Fibroblast of skin of right biceps (primary cell): ENCODE measurements around the gene ENPEP.
"Not testable (repeated sequence)": the region's sequence is repeated elsewhere in the genome, so short reads cannot be mapped to it uniquely, and the experiment has no call there.

Source experiments
- DNase-seq: peaks from one replicate; pipeline ENCODE4 v3.0.0-alpha.2; 2013

The ENPEP gene

DNA sequence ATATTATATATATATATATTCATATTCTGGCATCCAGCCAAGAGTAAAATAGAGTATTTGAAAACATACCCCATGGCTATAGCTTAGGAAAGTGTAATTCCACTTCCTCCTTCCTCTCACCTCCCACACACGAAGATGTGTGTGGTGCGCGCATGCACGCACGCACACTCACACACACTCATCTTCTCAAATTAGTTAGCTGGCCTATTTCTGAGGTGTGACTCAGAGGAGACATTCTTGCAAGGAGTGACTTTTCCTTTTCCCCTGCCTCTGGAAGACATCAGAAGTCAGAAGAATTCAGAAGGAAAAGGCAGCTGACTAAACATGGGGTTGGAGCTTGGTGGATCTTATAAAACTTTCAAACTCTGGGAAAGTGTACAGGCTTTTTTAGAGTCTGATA is 8.8 kb downstream of the ENPEP start:
- DNase-seq, result peak; percentile 97

DNA sequence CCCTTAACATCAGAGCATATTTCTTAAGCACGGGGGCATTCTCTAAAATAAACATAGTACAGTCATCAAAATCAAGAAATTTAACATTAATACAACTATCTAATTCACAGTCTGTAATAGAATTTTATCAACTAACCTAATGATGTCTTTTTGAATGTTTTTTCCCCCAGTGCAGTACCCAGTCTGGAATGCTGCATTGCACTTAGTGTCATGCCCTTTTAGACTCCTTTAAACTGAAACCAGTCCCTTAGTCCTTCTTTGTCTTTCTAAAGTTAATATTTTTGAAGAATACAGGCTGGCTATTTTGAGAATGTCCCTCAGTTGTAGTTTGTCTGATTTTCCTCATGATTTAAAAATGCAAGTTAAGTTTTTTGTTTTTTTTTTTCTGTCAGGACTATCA is 9.5 kb downstream of the ENPEP start:
- no peak for DNase-seq

DNA sequence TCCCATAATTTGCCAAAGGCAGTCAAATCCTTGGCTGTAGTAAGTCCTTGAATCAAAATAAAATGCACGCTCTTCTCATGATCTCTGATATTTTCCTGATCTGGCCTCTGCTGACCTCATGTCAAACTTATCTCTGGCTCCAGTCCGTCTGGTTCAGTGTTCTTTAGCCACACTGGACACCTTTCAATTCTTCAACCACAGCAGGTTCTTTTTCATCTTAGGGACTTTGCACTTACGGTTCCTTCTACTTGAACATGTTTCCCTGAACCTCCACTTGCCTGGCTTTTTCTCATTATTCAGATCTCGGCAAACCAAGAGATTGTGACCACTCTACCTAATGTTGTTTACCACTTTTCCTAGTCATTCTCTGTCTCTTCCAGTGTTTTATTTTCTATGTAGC is 10.3 kb downstream of the ENPEP start:
- DNase-seq, result no peak

DNA sequence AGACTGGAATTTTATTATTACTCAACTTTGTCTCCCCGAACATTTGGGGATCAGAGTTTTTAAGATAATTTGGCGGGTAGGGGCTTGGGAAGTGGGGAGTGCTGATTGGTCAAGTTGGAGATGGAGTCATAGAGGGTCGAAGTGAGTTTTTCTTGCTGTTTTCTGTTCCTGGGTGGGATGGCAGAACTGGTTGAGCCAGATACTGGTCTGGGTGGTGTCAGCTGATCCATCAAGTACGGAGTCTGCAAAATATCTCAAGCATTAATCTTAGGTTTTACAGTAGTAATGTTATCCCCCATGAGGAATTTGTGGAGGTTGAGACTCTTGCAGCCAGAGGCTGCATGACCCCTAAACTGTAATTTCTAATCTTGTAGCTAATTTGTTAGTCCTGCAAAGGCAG is 10.9 kb downstream of the ENPEP start:
- not testable (repeated sequence) for DNase-seq

DNA sequence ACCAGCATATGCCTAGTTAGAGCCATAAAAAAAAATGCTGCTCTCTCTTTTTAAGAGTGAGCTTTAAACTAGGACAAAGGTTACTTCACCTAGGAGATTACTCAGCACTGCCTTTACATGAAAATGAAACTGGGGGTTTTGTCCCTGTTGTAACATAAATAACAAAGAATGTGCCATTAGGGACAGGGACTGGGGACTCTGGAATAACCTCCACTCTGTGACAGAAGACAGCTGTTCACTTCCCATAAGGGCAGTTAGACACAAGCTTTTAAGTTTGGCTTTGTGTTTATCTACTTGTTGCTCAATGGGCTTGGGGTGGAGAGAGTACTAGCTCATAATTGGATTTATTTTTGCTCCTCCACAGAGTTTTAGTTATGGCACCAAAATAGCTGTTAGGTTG is 11.9 kb downstream of the ENPEP start:
- DNase-seq, result no peak

DNA sequence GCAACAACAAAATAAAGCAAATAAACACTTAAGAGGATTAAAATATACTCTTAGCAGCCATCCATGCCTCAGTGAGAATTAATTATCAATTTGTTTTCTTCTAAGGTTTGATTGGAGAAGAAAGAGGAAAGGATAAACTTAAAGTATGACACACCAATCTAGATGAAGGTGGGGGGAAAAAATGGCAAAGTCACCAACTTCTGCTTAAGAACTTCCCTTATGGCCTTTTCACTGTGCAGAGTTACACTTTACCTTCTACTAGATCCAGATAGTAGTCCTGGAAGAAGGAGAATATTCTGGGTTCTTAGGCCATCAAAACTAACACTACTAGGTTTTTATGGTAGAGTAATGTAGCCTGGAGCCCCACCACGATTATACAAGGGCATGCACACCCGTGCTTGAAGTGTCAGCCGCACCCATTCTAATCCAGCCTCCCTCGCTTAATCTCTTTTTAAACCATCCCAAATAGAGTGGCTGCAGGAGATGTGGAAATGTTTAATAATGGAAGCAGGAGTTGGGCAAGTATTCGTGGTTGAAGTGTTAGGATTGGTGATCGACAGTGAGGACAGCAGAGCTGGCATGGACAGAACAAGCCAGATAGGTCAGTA is 14.1 kb downstream of the ENPEP start:
- DNase-seq, result no peak

DNA sequence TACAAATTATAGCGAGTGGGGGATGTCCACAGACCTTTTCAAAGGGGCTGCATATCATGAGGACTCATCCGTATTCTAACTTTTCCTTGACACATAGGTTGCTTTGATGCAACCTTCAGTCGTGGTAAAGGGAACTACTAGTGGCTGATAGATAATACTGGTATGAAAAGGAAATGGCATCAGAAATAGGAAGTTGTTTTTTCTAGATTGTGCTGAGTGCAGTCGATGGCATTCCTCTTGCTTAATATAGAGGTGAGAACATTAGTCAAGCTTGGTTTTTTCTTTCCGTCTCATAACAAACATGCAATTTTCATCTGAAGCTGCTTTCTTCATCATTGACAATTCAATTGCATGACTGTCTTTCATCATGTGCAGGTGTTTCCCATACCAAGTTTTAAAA is 16.6 kb downstream of the ENPEP start:
- no peak for DNase-seq

DNA sequence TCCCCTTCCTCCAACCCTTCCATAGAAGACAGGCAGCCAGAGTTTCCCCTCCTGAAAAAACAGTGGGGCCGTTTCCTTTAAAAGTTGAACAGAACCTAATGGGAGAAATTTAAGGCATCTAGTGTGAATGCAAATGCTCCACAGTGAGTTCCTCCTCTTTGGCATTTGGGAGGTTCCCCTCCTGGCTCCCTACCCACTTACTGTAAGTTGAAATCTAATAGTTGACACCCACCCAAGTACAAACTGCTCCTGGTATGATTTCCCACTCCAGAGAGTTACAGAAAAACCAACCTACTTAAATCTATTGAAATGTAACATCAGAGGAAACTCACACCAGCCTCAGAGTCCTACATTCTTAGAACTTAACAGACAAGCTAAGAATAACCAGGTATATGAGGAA is 17.6 kb downstream of the ENPEP start:
- no peak for DNase-seq

DNA sequence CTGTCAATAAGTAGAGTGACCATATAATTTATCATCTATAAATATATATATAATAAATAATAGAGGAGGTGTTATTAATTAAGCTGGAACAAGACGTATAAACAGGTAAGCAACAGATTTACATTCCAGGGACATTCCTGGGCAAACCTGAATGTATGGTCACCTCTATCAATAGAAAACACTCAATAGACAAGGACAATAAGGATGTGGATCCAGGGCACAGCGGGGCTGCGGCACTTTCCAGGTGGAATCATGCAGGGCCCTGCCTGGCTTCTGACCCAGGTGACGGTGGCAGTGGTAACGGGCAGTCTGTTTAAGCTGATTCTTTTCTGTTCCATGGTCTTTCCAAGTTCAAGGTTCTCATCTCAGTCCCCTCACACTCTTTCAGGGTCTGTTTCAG is 22.5 kb downstream of the ENPEP start:
- no peak for DNase-seq

DNA sequence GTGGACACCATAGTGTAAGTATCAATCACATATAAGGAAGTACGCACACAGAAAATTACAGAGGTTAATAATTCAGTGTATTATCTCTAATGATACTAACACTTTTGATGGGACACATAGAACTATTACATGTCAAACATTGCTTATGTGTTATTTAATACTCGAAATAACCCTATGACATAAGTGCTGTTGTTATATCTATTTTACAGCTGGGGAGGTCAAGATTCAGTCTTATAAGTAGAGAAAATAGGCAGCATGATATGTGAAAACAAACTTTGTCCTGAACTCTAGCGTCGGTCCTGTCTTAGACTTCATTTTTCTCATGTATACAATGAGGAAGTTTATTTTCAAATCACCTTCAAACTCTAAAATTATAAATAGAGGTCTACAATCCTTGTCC is 23.2 kb downstream of the ENPEP start:
- no peak for DNase-seq

DNA sequence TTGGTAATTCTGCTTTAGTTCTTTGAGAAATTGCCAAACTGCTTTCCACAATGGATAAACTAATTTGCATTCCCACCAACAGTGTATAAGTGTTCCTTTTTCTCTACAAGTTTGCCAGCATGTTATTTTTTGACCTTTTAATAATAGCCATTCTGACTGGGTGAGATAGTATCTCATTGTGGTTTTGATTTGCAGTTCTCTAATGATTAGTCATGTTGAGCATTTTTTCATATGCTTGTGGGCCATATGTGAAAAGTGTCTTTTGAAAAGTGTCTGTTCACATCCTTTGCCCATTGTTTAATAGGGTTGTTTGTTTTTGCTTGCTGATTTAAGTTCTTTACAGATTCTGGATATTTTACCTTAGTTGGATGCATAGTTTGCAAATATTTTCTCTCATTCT is 25.9 kb downstream of the ENPEP start:
- peak; percentile 72 for DNase-seq

DNA sequence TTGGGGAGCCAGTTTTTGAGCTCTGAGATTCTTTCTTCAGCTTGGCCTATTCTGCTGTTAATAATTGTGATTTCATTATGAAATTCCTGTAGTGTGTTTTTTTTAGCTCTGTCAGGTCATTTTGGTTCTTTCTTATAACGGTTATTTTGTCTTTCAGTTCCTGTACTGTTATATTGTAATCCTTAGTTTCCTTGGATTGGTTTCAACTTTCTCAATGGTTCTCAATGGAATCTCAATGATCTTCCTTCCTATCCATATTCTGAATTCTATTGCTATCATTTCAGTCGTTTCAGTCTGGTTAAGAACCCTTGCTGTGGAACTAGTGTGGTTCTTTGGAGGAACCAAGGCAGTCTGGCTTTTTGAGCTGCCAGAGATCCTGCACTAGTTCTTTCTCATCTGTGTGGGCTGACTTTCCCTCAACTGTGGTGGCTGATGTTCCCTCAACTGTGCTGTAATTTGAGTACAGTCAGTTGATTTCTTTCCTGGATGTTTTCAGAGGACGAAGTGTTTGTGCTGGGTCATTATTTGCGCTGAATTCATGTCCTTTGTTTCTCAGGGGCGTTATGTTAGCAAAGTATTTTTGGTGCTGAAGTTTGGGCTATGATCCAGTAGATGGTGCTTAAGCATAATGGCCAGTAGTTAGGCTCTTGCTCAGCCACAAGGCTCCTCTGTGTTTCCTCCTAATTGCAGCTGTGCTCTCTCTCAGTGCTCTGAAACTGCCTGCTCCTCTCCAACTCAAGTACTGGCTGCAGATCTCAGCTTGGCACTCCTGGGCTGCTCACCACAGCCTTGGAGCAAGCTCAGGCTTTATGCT is 27.5 kb downstream of the ENPEP start:
- DNase-seq, result no peak

DNA sequence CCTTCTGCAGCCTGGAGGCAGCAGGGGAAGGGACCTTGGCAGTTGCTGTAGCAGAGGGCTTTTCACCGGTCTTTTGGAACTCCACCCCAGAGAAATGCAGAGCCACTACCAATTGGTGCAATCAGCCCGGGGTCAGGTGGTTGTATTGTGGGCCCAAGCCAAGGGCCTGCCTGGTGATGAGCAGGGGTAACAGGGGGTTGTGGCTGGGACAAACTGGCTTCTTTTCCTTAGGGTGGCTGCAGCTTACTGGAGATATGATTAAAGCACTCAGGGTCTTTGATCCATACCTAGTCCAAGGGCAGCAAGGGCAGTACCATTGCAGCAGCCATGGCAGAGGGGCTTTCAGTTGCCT is 28.1 kb downstream of the ENPEP start:
- DNase-seq, result no peak

DNA sequence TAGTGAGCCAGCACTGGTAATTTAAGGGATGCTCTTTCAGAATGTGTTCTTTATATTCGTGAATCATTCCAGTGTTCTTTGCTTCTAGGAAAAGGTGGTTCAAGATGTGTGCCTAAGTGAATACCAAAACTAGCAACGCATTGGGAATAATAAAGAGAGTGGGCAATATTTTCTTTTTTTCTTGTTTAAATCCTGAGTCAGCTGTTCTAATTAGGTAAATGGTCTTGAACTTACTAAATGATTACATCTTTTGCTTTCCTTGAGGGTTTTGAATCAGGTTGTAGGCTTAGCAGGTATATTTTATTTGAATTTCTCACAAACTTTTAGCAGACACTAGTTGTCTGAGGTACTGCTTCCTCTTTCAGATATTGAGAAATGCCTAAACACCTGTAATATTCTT is 29.5 kb downstream of the ENPEP start:
- no peak for DNase-seq

DNA sequence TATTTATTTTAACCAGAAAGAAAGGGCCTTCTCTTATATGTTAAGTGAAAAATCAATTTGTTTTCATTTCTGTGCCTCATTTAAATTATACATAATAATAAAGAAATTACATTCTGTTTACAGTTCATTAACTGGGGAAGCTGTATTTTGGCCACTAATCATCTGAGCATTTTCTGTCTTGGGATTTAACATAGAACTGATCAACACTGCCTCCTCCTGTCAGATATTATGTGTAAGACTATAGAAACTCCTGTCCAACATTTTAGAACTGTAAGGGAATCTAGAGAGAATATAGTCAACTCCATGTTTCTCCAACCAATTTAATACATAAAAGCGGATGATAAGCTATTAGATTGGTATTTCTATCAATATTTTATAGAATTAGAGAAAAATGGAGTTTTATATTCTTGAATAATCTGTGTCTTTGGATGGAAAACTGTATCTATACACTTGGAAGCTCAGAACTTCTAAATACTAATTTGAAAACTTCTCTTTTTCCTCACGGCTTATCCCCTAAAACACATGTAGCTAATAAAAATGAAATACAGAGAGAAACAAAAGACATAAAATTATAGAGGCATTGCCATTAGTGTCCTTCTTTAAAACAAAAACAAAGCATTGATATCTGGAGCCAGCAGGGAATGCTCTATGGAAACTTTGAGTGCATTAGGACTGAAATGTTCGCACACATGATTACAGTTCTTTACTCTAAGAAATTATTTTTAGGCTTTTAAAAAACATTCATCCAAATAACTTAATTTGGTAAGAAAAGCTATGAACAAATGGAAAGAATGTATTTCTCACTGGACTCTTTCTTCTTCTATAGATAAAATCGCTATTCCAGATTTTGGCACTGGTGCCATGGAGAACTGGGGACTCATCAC is 33.1 kb downstream of the ENPEP start:
- DNase-seq, result peak; percentile 39

DNA sequence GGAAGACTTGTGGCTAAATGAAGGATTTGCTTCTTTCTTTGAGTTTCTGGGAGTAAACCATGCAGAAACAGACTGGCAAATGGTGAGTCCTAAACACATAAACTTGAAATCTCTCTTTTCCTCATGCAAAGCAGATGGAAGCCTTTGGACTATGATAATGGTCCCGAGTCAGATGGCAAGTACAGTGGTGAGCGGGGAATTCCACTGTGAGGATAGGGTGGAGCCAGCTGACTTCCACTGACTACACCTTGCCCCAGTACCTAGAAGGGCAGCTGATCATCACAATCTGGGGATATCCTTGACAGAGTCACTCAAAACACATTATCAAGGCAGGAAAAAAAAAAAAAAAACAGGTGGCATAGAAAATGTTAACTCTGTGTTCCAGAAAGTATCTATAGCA is 34.3 kb downstream of the ENPEP start:
- no peak for DNase-seq

DNA sequence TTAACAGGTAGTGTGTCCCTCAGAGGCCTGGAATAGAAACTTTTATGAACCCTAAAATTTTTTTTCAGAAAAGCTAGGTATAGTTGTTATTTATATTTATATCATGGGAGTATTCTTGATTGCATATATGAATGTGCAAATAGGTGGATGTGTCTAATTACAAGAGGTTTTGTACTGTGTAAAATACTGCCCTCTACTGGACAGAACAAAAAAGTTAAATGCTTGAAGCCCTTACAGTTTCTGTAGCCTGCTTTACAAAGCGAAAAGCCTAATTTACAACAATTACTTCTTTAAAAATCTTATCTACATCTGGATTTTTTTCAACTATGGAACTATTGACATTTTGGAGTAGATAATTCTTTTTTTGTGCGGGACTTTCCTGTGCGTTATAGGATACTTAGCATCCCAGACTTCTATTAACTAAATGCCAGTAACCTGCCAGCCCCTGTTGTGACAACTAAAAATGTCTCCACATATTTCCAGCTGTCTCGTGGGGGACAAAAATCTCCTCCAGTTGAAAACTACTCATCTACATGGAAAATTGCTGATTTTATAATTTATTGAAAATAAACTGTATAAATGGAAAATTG is 35.1 kb downstream of the ENPEP start:
- DNase-seq, result peak; percentile 56

DNA sequence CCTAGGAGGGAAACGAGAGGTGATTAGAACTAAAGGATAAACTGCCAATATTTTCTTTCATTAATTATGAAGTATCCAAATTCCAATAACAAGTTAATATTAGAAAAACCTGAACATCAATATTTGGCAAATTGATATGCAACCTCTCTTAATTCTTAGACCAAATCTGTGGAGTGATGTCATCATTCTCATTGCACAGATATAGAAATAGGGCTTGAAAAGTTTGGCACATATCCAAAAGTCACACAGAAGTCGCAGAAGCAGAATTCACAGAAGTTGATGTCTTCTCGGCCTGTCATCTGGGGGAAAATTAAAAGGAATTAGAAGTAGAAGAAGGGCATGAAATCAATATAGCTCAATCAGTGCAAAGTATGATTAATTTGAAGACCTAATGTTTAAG is 36.9 kb downstream of the ENPEP start:
- DNase-seq, result no peak

DNA sequence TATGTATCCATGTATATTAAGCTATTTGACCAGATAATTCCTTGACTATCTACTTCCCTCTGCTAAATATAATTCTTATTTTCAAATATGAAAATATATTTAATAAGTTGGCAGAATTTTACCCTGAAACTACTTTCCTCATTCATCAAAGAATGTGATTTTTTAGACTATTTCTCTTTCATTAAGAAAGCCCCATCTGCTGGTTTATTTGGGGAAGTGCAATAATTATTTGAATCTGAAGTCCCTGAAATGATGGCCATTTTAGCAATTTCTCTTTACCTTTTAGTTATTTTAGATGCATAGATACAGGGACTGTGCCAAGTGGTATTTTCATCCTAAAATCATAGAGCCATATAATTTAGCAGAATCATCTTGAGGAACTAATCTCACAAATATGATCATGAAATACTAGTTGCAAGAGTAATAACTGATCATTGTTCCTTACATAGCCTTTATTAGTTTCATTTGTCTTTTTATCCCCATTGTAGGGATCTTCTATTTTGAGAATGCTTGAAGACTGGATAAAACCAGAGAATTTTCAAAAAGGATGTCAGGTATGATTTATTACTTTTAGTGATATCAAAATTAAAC is 39.0 kb downstream of the ENPEP start:
- peak; percentile 38 for DNase-seq

DNA sequence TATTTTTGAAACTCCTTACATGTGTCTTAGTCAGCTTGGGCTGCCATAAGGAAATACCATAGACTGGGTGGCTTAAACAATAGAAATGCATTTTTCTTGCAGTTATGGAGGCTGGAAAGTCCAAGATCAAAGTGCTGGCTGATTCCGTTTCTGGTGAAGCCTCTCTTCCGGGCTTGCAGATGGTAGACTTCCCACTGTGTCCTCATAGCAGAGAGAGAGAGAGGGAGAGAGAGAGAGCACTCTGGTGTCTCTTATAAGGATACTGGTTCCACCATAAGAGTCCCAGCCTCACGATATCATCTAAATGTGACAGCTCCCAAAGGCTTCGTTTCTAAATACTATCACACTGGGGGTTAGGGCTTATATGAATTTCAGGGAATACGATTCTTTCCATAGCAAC is 39.7 kb downstream of the ENPEP start:
- DNase-seq, result no peak

DNA sequence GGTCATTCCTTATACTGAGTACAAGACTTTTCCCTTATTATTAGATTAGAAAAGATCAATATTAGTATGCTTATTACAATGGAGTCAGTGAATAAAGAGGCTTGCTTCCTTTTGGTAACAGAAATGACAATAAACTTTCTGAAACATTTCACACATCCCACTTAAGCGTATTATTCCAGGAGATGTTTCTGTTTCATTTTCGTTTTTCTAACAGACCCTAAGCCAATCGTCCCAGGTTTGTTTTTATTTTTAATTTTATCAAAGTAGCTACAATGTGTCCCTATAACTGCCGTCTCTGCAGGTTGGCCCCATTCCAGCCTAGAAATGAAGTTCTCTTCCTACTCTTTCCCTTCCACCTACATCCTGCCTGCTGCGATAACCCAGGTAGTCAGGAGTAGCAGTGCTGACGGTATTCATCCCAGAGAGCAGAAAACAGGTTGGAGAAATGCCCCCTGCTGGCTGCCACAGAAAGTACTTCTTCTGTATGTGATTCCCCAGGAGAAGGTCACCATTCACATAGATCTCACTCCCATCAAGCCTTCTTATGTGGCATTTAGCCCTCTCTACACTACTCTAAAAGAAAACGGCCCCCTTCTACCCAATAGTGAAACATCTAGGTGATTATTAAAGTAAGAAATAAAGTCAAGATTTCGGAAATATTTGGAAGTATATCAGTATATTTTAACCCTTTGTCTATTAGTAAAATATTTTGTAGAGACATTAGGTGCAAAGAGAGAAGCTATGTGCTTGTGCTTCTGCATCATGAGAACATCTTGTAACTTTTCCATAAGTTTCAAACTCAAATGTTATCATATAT is 40.4 kb downstream of the ENPEP start:
- DNase-seq, result peak; percentile 48

DNA sequence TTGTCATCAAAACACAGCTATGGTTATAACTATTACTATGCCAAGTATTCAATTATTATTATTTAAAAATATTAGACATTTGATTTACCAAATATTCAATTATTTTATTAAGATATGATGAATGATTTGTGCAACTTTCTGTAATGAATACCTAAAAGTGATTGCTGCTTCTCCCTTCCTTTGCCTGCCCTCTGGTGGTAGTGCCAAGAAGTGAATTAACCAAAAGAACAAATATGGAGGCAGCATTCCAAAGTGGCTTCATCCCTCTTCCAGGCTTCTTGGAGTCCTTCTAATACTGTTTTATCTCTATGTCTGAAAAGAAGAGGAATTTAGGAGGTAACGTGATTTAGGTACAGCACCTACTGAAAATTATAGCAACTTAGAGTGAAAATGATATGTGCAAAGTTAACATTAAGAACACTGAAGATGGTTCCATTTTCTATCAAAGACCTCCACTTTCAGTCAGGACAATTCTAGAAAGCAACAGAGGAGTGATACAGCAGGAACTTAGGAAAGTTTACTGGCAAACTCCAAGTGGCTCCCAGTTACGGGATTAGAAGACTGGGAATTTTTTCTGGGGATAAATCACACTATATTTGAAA is 43.0 kb downstream of the ENPEP start:
- peak; percentile 36 for DNase-seq
